OCI-LY1 (cell line): ENCODE measurements around the gene KCNJ14.

Experiments used
- H2AFZ ChIP-seq: fragments of 200-600 bp; sonication (generic), shearing (Covaris generic); 2 replicates; pipeline ENCODE4 v1.6.0; 2014; ENCODE audit warnings: antibody characterized with exemption, mild to moderate bottlenecking, low read length
- H3F3A ChIP-seq: fragments of 200-600 bp; sonication (generic), shearing (Covaris generic); 2 replicates; pipeline ENCODE4 v1.6.0; 2014; ENCODE audit warnings: mild to moderate bottlenecking, antibody characterized with exemption, low read length, moderate library complexity; ENCODE audit not compliant: insufficient read depth
- H3K27ac ChIP-seq: fragments of 200-600 bp; sonication (generic); 2 replicates; pipeline ENCODE4 v1.5.1; 2014; ENCODE audit warnings: low read length, mixed run types, mild to moderate bottlenecking, low read depth; ENCODE audit not compliant: poor library complexity, severe bottlenecking
- H3K27me3 ChIP-seq: fragments of 200-600 bp; sonication (generic); 2 replicates; pipeline ENCODE4 v1.6.0; 2014; ENCODE audit warnings: antibody characterized with exemption, mild to moderate bottlenecking, low read length, moderate library complexity; ENCODE audit not compliant: insufficient read depth
- H3K36me3 ChIP-seq: fragments of 200-600 bp; sonication (generic); 2 replicates; pipeline ENCODE4 v1.6.1; 2014; ENCODE audit warnings: mild to moderate bottlenecking, antibody characterized with exemption, low read length, moderate library complexity, mixed read lengths; ENCODE audit not compliant: insufficient read depth
- H3K4me1 ChIP-seq: fragments of 200-600 bp; sonication (generic); 2 replicates; pipeline ENCODE4 v1.5.1; 2014; ENCODE audit warnings: mild to moderate bottlenecking, low read length, moderate library complexity; ENCODE audit not compliant: insufficient read depth, severe bottlenecking
- H3K4me2 ChIP-seq: fragments of 200-600 bp; sonication (generic), shearing (Covaris generic); 2 replicates; pipeline ENCODE4 v1.6.1; 2014; ENCODE audit warnings: low read length
- H3K4me3 ChIP-seq: fragments of 200-600 bp; sonication (generic); 2 replicates; pipeline ENCODE4 v1.5.1; 2014; ENCODE audit warnings: low read length, low read depth, mild to moderate bottlenecking, mixed read lengths; ENCODE audit not compliant: poor library complexity, severe bottlenecking
- H3K79me2 ChIP-seq: fragments of 200-600 bp; shearing (Covaris generic); 2 replicates; pipeline ENCODE4 v1.6.1; 2016; ENCODE audit warnings: mixed run types, low read length, mixed read lengths; ENCODE audit not compliant: insufficient read depth
- H3K9ac ChIP-seq: fragments of 200-600 bp; sonication (generic), shearing (Covaris generic); 2 replicates; pipeline ENCODE4 v1.6.1; 2014; ENCODE audit warnings: mild to moderate bottlenecking, low read length, mixed read lengths
- H3K9me2 ChIP-seq: fragments of 200-600 bp; sonication (generic), shearing (Covaris generic); 2 replicates; pipeline ENCODE4 v1.6.1; 2014; ENCODE audit warnings: low read depth, mild to moderate bottlenecking, low read length, mixed read lengths
- H3K9me3 ChIP-seq: fragments of 200-600 bp; shearing (Covaris generic); 2 replicates; pipeline ENCODE4 v1.6.1; 2014; ENCODE audit warnings: low read length, mixed read lengths
- H4K20me1 ChIP-seq: fragments of 200-600 bp; sonication (generic), shearing (Covaris generic); 2 replicates; pipeline ENCODE4 v1.6.0; 2016; ENCODE audit warnings: mild to moderate bottlenecking, low read length; ENCODE audit not compliant: insufficient read depth
- CTCF ChIP-seq: fragments of 200-600 bp; sonication (generic), shearing (Covaris generic); IDR thresholded peaks from 2 replicates; pipeline ENCODE4 v1.5.1; 2017; ENCODE audit warnings: mild to moderate bottlenecking, antibody characterized with exemption, low read length, moderate library complexity, mixed read lengths
- EZH2 ChIP-seq: fragments of 200-600 bp; sonication (generic), shearing (Covaris generic); IDR thresholded peaks from 2 replicates; pipeline ENCODE4 v1.8.0; 2017; ENCODE audit warnings: borderline replicate concordance, mixed run types, mild to moderate bottlenecking, antibody characterized with exemption, low read length, moderate library complexity, mixed read lengths

The KCNJ14 gene

GRCh38 chr19:48455171-48455907 is at the start of gene KCNJ14:
Gene KCNJ14, plus strand, starts transcription at chr19:48455574. Its CDS starts 6,151 bp downstream, at chr19:48461725.
- Histone ChIP-seq H3K4me2 (no peak within 1 kb of the TSS), H4K20me1 (no peaks in the 10 kb centered on the region)

GRCh38 chr19:48405850-48406249 is 49.5 kb upstream of the KCNJ14 start:
- Histone ChIP-seq H3K4me1 (peaks cover 5% of the 10 kb centered on the region), H3K36me3 (no peaks in the 10 kb centered on the region), H3K27me3 (peaks cover 3% of the 10 kb centered on the region; the same call in 1 of the 2 replicates), H3K4me3 (no peak overlapping the region), H3K79me2 (no peaks in the 10 kb centered on the region), H3K9me3 (no peaks in the 10 kb centered on the region), H3K9me2 (no peaks in the 10 kb centered on the region), H4K20me1 (no peaks in the 10 kb centered on the region), H3K27ac (no peak overlapping the region), H2AFZ (no peak overlapping the region), H3K4me2 (no peak overlapping the region), H3K9ac (no peak overlapping the region), H3F3A (no peaks in the 10 kb centered on the region)
- no peak for TF ChIP-seq EZH2
- no peak for TF ChIP-seq CTCF

More at GRCh38 chr19:48455171-48455907, at the start of gene KCNJ14:
- peaks cover 80% of the 10 kb centered on the region for H3K36me3 ChIP-seq
- no peaks in the 10 kb centered on the region for H3F3A ChIP-seq
- no peak within 1 kb of the TSS for H2AFZ ChIP-seq
- no peaks in the 10 kb centered on the region for H3K9me3 ChIP-seq
- TF ChIP-seq EZH2 (no peak), CTCF (no peak)
- no peak within 1 kb of the TSS for H3K9ac ChIP-seq
- H3K4me1 ChIP-seq, result no peaks in the 10 kb centered on the region
- H3K4me3 ChIP-seq, result no peak within 1 kb of the TSS
- H3K27me3 ChIP-seq, result no peaks in the 10 kb centered on the region
- H3K9me2 ChIP-seq, result no peaks in the 10 kb centered on the region
- H3K79me2 ChIP-seq, result no peaks in the 10 kb centered on the region
- H3K27ac ChIP-seq, result no peak within 1 kb of the TSS

- H3K4me3 ChIP-seq, result no peak overlapping the region
- no peak overlapping the region for H3K27ac ChIP-seq
Measured at GRCh38 chr19:48413879-48414587, 41.3 kb upstream of the KCNJ14 start.

More at GRCh38 chr19:48413879-48414587, 41.3 kb upstream of the KCNJ14 start:
- Histone ChIP-seq H2AFZ (no peak overlapping the region), H3K9me2 (no peaks in the 10 kb centered on the region), H3K9me3 (no peaks in the 10 kb centered on the region), H3K79me2 (no peaks in the 10 kb centered on the region), H3F3A (no peaks in the 10 kb centered on the region), H4K20me1 (no peaks in the 10 kb centered on the region), H3K4me2 (no peak overlapping the region), H3K9ac (no peak overlapping the region), H3K4me1 (peaks cover 4% of the 10 kb centered on the region), H3K27me3 (no peaks in the 10 kb centered on the region), H3K36me3 (no peaks in the 10 kb centered on the region)
- TF ChIP-seq CTCF, result no peak
- no peak for TF ChIP-seq EZH2
